NCI-H446 (cell line): Measurements from ENCODE around the gene URI1.
"Not testable (repeated sequence)": the region's sequence is repeated elsewhere in the genome, so short reads cannot be mapped to it uniquely, and the experiment has no call there.

Experiments used
- DNase-seq, 2 experiments: peaks; one replicate each; lab custom pipeline; 2025; lab: John Stamatoyannopoulos, UW

Gene URI1

GRCh38 chr19:29941828-29942403 is at the start of gene URI1:
Gene URI1, plus strand, starts transcription at chr19:29942239. Its CDS starts 309 bp downstream, at chr19:29942548.
- DNase-seq = peak; percentile 84 to 92

- no peak for DNase-seq
Observed at GRCh38 chr19:29893606-29894284, 48.3 kb upstream of the URI1 start.

DNA sequence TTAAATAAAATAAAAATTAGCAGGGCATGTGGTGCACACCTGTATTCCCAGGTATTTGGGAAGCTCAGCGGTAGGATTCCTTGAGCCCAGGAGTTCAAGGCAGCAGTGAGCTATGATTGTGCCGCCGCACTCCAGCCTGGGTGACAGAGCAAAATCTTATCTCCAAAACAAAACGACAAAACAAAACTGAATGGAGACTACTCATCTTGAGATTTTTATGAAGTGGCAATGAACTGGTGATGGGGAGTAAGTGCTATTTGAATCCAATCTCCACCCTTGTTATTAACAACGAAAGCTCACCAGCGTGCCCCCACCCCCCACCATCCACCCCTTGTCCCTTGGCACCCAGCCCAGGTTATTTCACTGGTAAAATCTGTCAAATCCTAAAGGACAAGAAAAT is 45.2 kb upstream of the URI1 start:
- no peak for DNase-seq

GRCh38 chr19:29897466-29897865 is 44.6 kb upstream of the URI1 start:
- no peak for DNase-seq

- no peak for DNase-seq
Observed at GRCh38 chr19:29904017-29904416, 38.0 kb upstream of the URI1 start.

GRCh38 chr19:29908963-29909944 is 32.8 kb upstream of the URI1 start:
- DNase-seq = no peak

DNA sequence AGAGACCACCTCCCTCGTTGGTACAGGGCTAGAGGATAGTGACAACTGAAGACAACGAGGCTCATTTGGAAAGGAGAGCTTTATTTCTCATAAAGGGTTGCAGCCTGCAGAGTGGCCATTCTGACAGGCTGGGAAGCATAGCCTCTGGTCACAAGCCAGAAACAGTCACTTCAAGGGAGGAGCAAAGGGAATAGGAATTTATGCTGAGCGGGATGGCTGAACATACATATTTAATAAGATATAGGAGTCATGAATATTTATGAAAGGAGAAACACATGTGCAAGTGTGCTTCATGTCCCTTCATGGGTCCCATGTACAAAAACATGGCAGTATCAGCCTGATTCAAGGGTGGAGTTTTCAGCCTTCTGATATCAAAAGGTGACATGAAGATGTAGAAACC is 27.1 kb upstream of the URI1 start:
- no peak for DNase-seq

GRCh38 chr19:29915832-29916231 is 26.2 kb upstream of the URI1 start:
- not testable (repeated sequence) for DNase-seq

DNA sequence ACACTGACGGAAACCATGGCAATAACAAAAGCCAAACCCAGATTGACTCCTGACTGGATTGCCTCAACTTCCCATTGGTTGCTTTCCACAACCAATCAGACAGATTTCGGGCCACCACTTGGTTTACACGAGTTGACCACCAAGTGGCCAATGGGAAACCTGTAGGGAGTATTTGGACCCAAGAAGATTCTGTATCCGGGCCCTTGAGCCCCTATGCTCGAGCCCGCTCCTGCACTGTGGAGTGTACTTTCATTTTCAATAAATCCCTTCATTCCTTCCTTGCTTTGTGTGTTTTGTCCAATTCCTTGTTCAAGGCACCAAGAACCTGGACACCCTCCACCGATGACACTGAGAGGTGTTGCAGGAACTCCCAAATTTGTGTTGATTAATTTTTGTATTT is 24.1 kb upstream of the URI1 start:
- no peak for DNase-seq

GRCh38 chr19:29918891-29919290 is 23.1 kb upstream of the URI1 start:
- no peak for DNase-seq

DNA sequence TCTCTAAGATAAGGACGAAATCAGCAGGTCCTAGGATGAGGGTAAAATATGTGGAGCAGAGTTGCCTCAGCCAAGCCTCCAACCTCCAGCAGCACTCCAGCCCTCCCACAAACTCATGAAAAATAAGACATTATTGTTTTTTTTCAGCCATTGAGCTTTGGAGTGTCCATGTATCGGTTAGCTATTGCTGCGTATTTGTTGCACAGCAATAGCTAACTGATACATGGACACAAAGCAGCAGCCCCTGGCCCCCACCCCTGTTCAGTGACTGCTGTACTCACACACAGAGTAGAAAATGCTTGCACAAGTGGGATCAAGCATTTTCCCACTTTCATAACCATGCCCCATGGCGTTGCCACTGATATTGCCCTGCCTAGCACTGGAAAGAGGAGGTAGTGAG is 19.1 kb upstream of the URI1 start:
- DNase-seq = no peak

- no peak for DNase-seq
Observed at GRCh38 chr19:29923653-29924052, 18.4 kb upstream of the URI1 start.

- no peak for DNase-seq
Observed at GRCh38 chr19:29926031-29926430, 16.0 kb upstream of the URI1 start.

DNA sequence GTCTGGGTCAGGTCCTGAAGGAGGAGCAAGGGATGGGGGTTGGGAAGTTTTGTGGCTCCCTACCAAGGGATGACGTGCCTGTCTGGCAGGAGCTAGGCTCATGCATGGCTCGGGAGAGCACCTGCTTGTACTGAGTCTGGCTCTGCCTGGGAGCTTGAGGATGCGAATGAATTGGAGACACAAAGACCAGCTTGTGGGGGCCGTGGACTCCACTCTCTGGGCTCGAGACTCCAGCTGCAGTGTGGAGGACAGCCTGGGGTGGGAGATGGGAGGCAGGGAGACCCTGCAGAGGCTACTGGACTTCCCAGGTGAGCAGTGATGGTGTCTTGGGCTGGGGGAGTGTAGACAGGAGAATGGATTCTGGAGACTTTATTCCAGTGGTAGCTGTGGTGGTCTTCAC is 15.2 kb upstream of the URI1 start:
- no peak for DNase-seq

GRCh38 chr19:29927944-29928625 is 14.0 kb upstream of the URI1 start:
- DNase-seq = no peak

GRCh38 chr19:29928831-29929230 is 13.2 kb upstream of the URI1 start:
- DNase-seq = no peak

DNA sequence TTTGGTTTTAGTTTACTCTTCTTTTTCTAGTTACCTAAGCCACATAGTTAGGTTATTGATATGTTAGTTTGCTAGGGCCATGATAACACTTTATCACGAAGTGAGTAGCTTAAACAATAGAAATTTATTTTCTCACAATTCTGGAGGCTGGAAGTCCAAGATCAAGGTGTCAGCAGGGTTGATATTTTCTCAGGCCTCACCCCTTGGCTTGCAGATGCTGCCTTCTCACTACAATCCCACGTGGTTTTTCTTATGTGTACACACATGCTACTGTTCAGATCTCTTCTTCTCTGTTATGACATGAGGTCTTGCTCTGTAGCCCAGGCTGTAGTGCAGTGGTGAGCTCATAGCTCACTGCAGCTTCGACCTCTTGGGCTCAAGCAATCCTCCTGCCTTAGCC is 7.8 kb upstream of the URI1 start:
- DNase-seq = no peak

DNA sequence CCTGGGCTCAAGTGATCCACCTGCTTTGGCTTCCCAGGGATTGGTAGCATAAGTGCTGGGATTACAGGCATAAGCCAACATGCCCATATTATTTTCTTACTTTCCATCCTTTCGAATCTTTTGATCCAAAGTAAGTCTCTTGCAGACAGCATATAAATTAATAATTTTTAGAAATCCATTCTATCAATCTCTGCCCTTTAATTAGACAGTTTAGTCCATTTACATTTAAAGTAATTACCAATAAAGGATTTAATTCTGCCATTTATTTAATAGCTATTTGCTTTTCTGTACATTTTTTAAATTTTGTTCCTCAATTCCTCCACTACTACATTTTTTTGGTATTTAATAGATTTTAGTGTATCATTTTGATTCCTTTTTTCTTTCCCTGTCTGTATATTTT is 7.3 kb upstream of the URI1 start:
- DNase-seq = no peak

DNA sequence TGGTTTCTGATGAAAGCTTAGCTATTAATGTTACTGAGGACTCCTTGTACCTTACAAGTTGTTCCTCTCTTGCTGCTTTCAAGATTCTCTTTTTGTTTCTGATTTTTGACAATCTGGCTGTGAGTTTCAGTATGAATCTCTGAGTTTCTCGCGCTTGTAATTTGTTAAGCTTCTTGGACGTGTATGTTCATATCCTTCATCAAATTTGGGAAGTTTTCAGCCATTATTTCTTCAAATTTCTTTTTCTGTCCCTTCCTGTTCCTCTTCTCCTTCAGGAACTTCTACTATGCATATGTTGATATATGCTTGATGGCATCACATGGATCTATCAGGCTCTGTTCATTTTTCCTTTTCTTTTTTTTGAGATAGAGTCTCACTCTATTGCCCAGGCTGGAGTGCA is 5.6 kb upstream of the URI1 start:
- DNase-seq = no peak

DNA sequence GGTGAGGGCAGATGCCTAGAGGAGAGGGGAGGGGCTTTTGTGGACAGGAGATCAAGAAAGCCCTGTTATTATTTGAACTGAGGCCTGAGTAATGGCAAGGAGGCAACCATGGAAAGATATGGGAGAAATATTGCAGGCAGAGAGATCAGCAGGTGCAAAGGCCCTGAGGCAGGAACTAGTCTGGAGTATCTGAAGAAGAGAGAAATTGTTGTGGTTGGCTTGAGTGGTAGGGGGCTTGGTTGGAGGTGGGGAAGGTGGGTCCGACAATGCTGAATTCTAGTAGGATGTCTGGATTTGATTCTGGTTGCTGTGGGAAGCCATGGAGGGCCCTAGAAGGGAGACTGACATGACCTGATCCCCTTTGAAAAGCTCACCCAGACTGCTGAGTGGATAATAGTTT is 2.4 kb upstream of the URI1 start:
- DNase-seq = no peak

- no peak for DNase-seq
Observed at GRCh38 chr19:29940971-29941585, 961 bp upstream of the URI1 start.
